GM12874 (cell line): ENCODE data around the gene OS9.

Experiments used
- TF ChIP-seq, protein P1 (sequence below): IDR thresholded peaks from 2 replicates; pipeline ENCODE4 v1.5.1; 2011; ENCODE audit warnings: low read depth, mild to moderate bottlenecking, control low read depth, low read length, moderate library complexity; ENCODE audit not compliant: insufficient read depth

OS9 gene, protein sequence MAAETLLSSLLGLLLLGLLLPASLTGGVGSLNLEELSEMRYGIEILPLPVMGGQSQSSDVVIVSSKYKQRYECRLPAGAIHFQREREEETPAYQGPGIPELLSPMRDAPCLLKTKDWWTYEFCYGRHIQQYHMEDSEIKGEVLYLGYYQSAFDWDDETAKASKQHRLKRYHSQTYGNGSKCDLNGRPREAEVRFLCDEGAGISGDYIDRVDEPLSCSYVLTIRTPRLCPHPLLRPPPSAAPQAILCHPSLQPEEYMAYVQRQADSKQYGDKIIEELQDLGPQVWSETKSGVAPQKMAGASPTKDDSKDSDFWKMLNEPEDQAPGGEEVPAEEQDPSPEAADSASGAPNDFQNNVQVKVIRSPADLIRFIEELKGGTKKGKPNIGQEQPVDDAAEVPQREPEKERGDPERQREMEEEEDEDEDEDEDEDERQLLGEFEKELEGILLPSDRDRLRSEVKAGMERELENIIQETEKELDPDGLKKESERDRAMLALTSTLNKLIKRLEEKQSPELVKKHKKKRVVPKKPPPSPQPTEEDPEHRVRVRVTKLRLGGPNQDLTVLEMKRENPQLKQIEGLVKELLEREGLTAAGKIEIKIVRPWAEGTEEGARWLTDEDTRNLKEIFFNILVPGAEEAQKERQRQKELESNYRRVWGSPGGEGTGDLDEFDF

DNA sequence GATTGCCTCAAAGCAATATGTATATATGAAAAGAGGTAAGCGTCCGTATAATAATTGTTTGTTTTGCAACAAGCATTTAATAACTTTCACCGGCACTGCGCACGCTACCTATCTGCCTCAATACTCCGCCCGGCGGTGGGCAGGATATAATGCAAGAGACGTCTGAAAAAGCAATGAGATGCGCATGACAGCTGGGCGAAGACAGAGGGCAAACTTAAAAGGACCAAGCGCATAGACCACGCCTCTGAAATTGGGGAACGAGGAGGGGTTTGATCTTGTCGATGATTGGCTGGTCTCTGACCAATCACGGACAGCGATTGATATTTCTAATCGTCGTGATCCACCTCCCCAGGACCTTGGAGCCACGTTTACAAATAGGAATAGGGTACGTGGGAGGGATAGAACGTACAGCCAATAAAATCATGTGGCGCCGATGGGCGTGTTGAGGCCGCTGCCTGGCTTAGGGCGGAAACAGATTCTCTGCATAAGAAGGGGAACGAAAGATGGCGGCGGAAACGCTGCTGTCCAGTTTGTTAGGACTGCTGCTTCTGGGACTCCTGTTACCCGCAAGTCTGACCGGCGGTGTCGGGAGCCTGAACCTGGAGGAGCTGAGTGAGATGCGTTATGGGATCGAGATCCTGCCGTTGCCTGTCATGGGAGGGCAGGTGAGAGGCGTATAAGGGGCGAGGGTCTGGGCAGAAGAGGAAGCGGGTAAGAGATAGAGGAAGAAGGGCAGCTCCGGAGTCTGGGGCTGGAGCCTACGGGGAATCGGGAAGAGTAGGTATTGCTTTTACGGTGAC, at the start of gene OS9:
TSS of gene OS9 (plus strand) at position 474 of the 800 bp plus-strand sequence. CDS start at position 504, 30 bp downstream.
- TF ChIP-seq, protein P1, sequence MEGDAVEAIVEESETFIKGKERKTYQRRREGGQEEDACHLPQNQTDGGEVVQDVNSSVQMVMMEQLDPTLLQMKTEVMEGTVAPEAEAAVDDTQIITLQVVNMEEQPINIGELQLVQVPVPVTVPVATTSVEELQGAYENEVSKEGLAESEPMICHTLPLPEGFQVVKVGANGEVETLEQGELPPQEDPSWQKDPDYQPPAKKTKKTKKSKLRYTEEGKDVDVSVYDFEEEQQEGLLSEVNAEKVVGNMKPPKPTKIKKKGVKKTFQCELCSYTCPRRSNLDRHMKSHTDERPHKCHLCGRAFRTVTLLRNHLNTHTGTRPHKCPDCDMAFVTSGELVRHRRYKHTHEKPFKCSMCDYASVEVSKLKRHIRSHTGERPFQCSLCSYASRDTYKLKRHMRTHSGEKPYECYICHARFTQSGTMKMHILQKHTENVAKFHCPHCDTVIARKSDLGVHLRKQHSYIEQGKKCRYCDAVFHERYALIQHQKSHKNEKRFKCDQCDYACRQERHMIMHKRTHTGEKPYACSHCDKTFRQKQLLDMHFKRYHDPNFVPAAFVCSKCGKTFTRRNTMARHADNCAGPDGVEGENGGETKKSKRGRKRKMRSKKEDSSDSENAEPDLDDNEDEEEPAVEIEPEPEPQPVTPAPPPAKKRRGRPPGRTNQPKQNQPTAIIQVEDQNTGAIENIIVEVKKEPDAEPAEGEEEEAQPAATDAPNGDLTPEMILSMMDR: peak; percentile 57

DNA sequence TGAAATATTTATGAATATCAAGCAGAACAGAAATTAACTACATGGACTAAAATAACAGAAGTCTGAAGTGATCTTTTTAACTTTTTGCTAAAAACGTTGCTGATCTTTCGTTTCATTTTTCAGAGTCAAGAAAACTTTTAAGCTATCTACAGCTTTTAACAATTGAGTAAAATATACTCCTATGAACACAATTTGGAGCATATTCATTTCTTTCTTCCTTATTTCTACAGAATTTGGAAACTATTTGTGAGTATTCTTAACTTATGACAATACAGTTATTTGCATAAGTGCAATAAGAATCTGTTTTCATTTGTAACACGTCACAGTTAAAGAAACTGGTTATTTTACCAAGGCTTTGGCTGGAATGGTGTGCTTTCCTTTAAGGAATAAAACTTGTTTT, 39.9 kb upstream of the OS9 start:
- TF ChIP-seq, protein P1: no peak

DNA sequence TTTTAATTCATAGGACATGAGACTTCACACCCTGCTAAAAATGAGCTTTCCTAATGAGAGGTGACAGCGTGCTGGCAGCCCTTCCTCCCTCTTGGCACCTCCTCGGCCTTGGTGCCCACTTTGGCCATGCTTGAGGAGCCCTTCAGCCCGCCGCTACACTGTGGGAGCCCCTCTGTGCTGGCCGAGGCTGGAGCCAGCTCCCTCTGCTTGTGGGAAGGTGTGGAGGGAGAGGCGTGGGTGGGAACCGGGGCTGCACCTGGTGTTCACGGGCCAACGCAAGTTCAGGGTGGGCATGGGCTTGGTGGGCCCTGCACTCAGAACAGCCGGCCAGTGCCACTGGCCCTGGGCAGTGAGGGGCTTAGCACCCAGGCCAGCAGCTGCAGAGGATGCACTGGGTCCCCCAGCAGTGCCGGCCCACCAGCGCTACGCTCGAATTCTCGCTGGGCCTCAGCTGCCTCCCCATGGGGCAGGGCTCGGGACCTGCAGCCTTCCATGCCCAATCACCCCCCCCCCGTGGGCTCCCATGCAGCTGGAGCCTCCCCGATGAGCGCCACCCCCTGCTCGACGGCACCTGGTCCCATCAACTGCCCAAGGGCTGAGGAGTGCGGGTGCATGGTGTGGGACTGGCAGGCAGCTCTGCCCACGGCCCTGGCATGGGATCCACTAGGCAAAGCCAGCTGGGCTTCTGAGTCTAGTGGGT, 38.2 kb upstream of the OS9 start:
- TF ChIP-seq, protein P1: no peak

DNA sequence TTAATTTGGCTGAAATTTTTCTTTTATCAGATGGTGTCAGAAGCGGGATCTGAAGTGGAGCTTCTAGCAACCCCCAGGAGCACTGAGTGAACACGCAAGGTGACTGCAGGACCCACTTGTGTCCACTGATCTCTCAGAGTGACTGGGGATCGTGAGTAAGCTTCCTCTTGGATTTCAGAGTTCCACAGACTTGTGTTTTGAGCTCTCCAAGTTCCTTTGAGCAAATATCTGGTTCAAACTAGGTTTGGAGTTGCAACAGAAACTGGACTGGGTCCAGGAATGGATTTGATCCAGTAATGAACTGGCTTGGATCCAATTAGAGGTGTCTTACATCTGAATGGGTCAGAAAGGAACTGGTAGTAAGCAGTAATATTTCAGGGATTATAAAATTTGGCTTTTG, 36.2 kb upstream of the OS9 start:
- TF ChIP-seq, protein P1: no peak

DNA sequence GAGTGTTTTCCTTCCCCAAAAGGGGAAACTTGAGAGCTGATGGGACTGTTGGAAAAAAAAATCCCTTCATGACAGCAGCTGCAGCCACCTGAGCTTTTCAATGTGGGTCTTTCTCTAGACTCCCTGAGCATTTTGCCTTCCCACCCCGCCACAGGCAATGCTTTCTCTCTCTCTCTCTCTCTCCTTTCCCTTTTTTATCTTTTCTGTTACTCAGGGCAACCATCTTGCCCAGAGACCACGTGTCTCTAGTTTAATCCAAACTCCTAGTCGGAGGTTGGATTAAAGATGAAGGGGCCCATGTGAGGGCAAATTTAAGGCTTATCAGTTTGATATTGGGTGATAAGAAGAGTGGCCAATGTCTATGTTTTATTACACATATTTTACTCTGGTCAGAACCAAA, 35.0 kb upstream of the OS9 start:
- TF ChIP-seq, protein P1: no peak

DNA sequence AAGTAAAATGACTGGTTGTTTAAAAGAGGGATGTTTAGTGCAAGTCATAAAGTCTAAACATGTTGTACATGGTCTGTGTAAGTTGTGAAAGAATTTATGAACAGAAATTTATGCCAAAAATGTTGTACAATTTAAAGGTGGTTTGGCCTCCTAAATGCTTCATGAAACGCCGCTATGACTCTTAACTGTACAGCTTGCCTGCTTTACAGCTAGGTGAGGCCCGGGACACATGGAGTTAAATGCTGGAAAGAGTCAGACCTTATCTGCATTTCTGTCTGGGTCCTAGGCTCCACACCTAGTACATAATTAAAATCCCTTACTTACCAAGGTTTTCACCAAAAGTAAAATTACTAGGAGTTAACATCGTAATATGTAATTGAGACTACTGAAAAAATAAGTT, 32.6 kb upstream of the OS9 start:
- TF ChIP-seq, protein P1: no peak
